Breast epithelium (tissue), 3 donors: ENCODE data around the gene MGAT3.

Experiments used
- CTCF ChIP-seq, 3 donors: fragments of 450-650 bp; IDR thresholded peaks; one replicate each; pipeline ENCODE4 v1.5.1; 2016 to 2017; ENCODE audit warnings: antibody characterized with exemption in 3 of 3, mild to moderate bottlenecking in 3 of 3, moderate library complexity in 3 of 3
- POLR2A ChIP-seq: fragments of 450-650 bp; IDR thresholded peaks from one replicate; pipeline ENCODE4 v1.6.1; 2016; ENCODE audit warnings: antibody characterized with exemption, mild to moderate bottlenecking, moderate library complexity
- POLR2AphosphoS5 ChIP-seq, 3 donors: sonication (generic); formaldehyde crosslinking; IDR thresholded peaks; one replicate each; pipeline ENCODE4 v1.6.1; 2017; ENCODE audit warnings: antibody characterized with exemption in 3 of 3

GRCh38 chr22:39490135-39490798 lies 33.5 kb downstream of the MGAT3 start:
- TF ChIP-seq POLR2A: no peak
- no peak for TF ChIP-seq CTCF (IDR thresholded peaks at IDR 0.05)
- TF ChIP-seq POLR2AphosphoS5 (IDR thresholded peaks at IDR 0.05): no peak
